AG08396 (cell line): Measurements from ENCODE around the gene AACS.

ENCODE experiments used
- DNase-seq: peaks from one replicate; pipeline ENCODE4 v3.0.0; 2012; ENCODE audit warnings: low spot score, mixed read lengths

The AACS gene

GRCh38 chr12:125185740-125186470, 120.7 kb downstream of the AACS start, which contains the start of gene TMEM132B:
TSS of gene TMEM132B (plus strand) at chr12:125186386.
- DNase-seq, result peak; percentile 91

GRCh38 chr12:125186471-125187147, 121.4 kb downstream of the AACS start:
- peak; percentile 69 for DNase-seq

- DNase-seq, result no peak
These were observed 122.0 kb downstream of the AACS start for GRCh38 chr12:125187148-125187745.

- no peak for DNase-seq
These were observed 122.8 kb downstream of the AACS start for GRCh38 chr12:125187780-125188741.

- no peak for DNase-seq
These were observed 123.8 kb downstream of the AACS start for GRCh38 chr12:125189015-125189414.

- no peak for DNase-seq
These were observed 124.3 kb downstream of the AACS start for GRCh38 chr12:125189502-125189901.

- no peak for DNase-seq
These were observed 126.3 kb downstream of the AACS start for GRCh38 chr12:125191361-125192087.

GRCh38 chr12:125192690-125193221, 127.5 kb downstream of the AACS start:
- DNase-seq, result no peak
